OCI-LY3 (cell line): Measurements from ENCODE around the gene SUPT3H.

ENCODE experiments used
- H2AFZ ChIP-seq: fragments of 200-600, 300-600 bp; shearing (Covaris generic); 2 replicates; pipeline ENCODE4 v1.6.0; 2014; ENCODE audit warnings: antibody characterized with exemption, low read depth, low read length
- H3K27ac ChIP-seq: fragments of 200-600, 300-600 bp; sonication (generic); 2 replicates; pipeline ENCODE4 v1.5.1; 2014; ENCODE audit warnings: mild to moderate bottlenecking, low read length, moderate library complexity, mixed read lengths
- H3K27me3 ChIP-seq: fragments of 200-600, 300-600 bp; sonication (generic); 2 replicates; pipeline ENCODE4 v1.6.1; 2014; ENCODE audit warnings: low read depth, low read length, mixed read lengths
- H3K36me3 ChIP-seq: fragments of 200-600, 300-600 bp; sonication (generic); replicated peaks from 2 replicates; pipeline ENCODE3; 2014; ENCODE audit warnings: low read depth, low read length, mixed read lengths
- H3K4me1 ChIP-seq: fragments of 300-600, 200-600 bp; sonication (generic); 2 replicates; pipeline ENCODE4 v1.6.1; 2014; ENCODE audit warnings: low read length, mixed read lengths
- H3K4me2 ChIP-seq: fragments of 200-600, 300-600 bp; sonication (generic); 2 replicates; pipeline ENCODE4 v1.6.1; 2014; ENCODE audit warnings: low read length, mixed read lengths
- H3K4me3 ChIP-seq: fragments of 300-600, 200-600 bp; sonication (generic); 2 replicates; pipeline ENCODE4 v1.5.1; 2014; ENCODE audit warnings: antibody characterized with exemption, mild to moderate bottlenecking, low read length, moderate library complexity
- H3K79me2 ChIP-seq: fragments of 300-600, 200-600 bp; shearing (Covaris generic); 2 replicates; pipeline ENCODE4 v1.6.1; 2014; ENCODE audit warnings: mild to moderate bottlenecking, low read length, mixed read lengths
- H3K9ac ChIP-seq: fragments of 300-600, 200-600 bp; shearing (Covaris generic); 2 replicates; pipeline ENCODE4 v1.6.0; 2014; ENCODE audit warnings: mild to moderate bottlenecking, low read length, moderate library complexity
- H3K9me3 ChIP-seq: fragments of 200-600, 300-600 bp; shearing (Covaris generic); 2 replicates; pipeline ENCODE4 v1.6.1; 2014; ENCODE audit warnings: low read length, mixed read lengths; ENCODE audit not compliant: insufficient read depth
- H4K20me1 ChIP-seq: fragments of 200-600, 300-600 bp; sonication (generic); 2 replicates; pipeline ENCODE4 v1.6.1; 2016; ENCODE audit warnings: low read length, mixed read lengths; ENCODE audit not compliant: insufficient read depth
- CTCF ChIP-seq: fragments of 200-600, 300-600 bp; sonication (generic); IDR thresholded peaks from 2 replicates; pipeline ENCODE4 v1.5.1; 2014; ENCODE audit warnings: antibody characterized with exemption, low read length, low read depth
- EZH2phosphoT487 ChIP-seq: fragments of 200-600 bp; shearing (Covaris generic); IDR thresholded peaks from 2 replicates; pipeline ENCODE4 v1.6.1; 2018; ENCODE audit warnings: antibody characterized with exemption, mixed run types, low read depth

Gene SUPT3H

GRCh38 chr6:44921798-44922197 is 455.9 kb downstream of the SUPT3H start:
- H3K4me3 ChIP-seq, result no peak overlapping the region
- H2AFZ ChIP-seq, result no peak overlapping the region
- peaks cover 21% of the 10 kb centered on the region for H3K4me1 ChIP-seq
- H3K9me3 ChIP-seq, result no peaks in the 10 kb centered on the region
- no peaks in the 10 kb centered on the region for H3K79me2 ChIP-seq
- H3K27me3 ChIP-seq, result no peaks in the 10 kb centered on the region
- H3K36me3 ChIP-seq, result no peaks in the 10 kb centered on the region
- no peaks in the 10 kb centered on the region for H4K20me1 ChIP-seq
- TF ChIP-seq EZH2phosphoT487 (no peak), CTCF (peak; percentile 46)
- H3K4me2 ChIP-seq, result no peak overlapping the region
- no peak overlapping the region for H3K9ac ChIP-seq
- no peak overlapping the region for H3K27ac ChIP-seq

GRCh38 chr6:44920952-44921491 is 456.7 kb downstream of the SUPT3H start:
- Histone ChIP-seq H3K4me3 (peak overlapping the region; percentile 13; the same call in 1 of the 2 replicates), H3K27ac (no peak overlapping the region)
- TF ChIP-seq EZH2phosphoT487 (no peak), CTCF (no peak)

GRCh38 chr6:44918671-44919296 is 458.9 kb downstream of the SUPT3H start:
- Histone ChIP-seq H3K4me3 (no peak overlapping the region), H3K9me3 (no peaks in the 10 kb centered on the region), H4K20me1 (no peaks in the 10 kb centered on the region), H3K4me1 (peaks cover 17% of the 10 kb centered on the region), H3K9ac (no peak overlapping the region), H3K27me3 (no peaks in the 10 kb centered on the region), H3K4me2 (no peak overlapping the region), H2AFZ (no peak overlapping the region), H3K36me3 (no peaks in the 10 kb centered on the region), H3K79me2 (no peaks in the 10 kb centered on the region), H3K27ac (no peak overlapping the region)
- TF ChIP-seq CTCF (no peak), EZH2phosphoT487 (no peak)

More at GRCh38 chr6:44920952-44921491, 456.7 kb downstream of the SUPT3H start:
- Histone ChIP-seq H3K36me3 (no peaks in the 10 kb centered on the region), H2AFZ (no peak overlapping the region), H3K4me1 (peaks cover 21% of the 10 kb centered on the region), H3K79me2 (no peaks in the 10 kb centered on the region), H3K9ac (no peak overlapping the region), H4K20me1 (no peaks in the 10 kb centered on the region), H3K9me3 (no peaks in the 10 kb centered on the region), H3K27me3 (no peaks in the 10 kb centered on the region), H3K4me2 (peak overlapping the region; percentile 37)

GRCh38 chr6:44917430-44917829 is 460.3 kb downstream of the SUPT3H start:
- Histone ChIP-seq H3K4me3 (no peak overlapping the region), H3K9ac (no peak overlapping the region), H3K79me2 (no peaks in the 10 kb centered on the region), H3K27ac (no peak overlapping the region), H3K4me2 (no peak overlapping the region), H3K36me3 (no peaks in the 10 kb centered on the region), H3K4me1 (peaks cover 17% of the 10 kb centered on the region), H4K20me1 (no peaks in the 10 kb centered on the region), H3K27me3 (no peaks in the 10 kb centered on the region), H3K9me3 (no peaks in the 10 kb centered on the region), H2AFZ (no peak overlapping the region)
- TF ChIP-seq CTCF, result no peak
